Hematopoietic multipotent progenitor cell (in vitro differentiated cells): Measurements from ENCODE around the gene MGAT4A. TPM values are rescaled to one million over a fixed set of nuclear protein-coding genes. Genes with fewer than 3 reads are reported as not detected.
"Not testable (repeated sequence)": the region's sequence is repeated elsewhere in the genome, so short reads cannot be mapped to it uniquely, and the experiment has no call there.

Experiments used
- DNase-seq, 3 donors: peaks; one replicate each; pipeline ENCODE4 v3.0.0-alpha.2; 2011 to 2015; ENCODE audit warnings: low read depth in 2 of 3, low spot score in 2 of 3
- total RNA-seq: library from RNA; depleted of rRNA; stranded (reverse); fragments of >200 nt; gene quantifications from one replicate; pipeline ENCODE4 v1.2.3, GENCODE V29; 2012

MGAT4A gene
- total RNA-seq, 1 donor: 6.7 TPM

- no peak for DNase-seq
These were observed 116.8 kb downstream of the MGAT4A start for GRCh38 chr2:98614024-98614739.

GRCh38 chr2:98608962-98609604 is 121.8 kb downstream of the MGAT4A start:
- peak in 2 of 3 donors; percentile 22 to 23 for DNase-seq

GRCh38 chr2:98608116-98608961 is 122.6 kb downstream of the MGAT4A start, which contains the start of the genes COA5 and UNC50:
COA5 (minus strand) TSS chr2:98608512; CDS start chr2:98608405, 107 bp downstream.
UNC50 (plus strand) TSS chr2:98608589; CDS start chr2:98609760, 1,171 bp downstream.
- DNase-seq: peak; percentile 88 to 96 (median 96)

- DNase-seq: peak in 1 of 3 donors; percentile 2
These were observed 123.2 kb downstream of the MGAT4A start for GRCh38 chr2:98607741-98608115.

DNA sequence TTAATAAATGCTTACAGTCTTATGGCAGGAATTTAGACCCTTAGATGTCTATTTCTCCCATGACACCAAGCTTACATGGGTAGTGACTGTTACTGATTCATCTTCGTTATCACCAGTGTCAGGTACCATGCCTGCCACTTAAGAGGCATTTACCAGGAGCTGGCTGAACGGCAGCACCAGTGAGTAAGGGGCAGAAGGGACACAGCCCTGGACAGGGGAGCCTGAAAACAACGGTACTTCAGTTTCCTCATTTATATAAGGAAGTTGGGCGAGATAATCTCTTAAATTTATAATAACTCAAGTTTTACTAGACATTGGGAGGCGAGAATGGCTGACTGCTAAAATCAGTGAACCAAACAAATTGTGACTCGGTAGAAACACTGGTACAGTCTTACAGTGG is 123.8 kb downstream of the MGAT4A start:
- peak in 1 of 3 donors; percentile 6 for DNase-seq

GRCh38 chr2:98606431-98606830 is 124.5 kb downstream of the MGAT4A start:
- no peak for DNase-seq

GRCh38 chr2:98605076-98605475 is 125.9 kb downstream of the MGAT4A start:
- no peak for DNase-seq

DNA sequence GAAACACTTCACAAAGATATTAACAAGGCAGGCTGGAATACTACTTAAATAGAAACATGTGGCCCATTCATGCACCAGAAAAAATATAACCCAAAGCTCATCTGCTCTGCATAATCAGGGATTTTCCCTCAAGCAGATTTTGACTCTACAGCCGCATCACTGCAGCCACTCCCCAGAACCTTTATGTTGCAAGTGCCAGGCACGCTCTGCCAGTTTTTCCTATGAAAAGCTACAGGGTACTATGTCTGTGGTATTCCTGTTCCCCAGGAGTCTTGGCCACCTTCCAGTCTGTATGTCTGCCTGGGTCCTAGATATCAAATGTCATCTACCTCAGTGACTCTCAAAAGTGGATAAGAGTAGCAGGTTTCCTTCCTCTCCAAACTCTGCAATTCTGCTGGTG is 126.4 kb downstream of the MGAT4A start:
- DNase-seq: no peak

DNA sequence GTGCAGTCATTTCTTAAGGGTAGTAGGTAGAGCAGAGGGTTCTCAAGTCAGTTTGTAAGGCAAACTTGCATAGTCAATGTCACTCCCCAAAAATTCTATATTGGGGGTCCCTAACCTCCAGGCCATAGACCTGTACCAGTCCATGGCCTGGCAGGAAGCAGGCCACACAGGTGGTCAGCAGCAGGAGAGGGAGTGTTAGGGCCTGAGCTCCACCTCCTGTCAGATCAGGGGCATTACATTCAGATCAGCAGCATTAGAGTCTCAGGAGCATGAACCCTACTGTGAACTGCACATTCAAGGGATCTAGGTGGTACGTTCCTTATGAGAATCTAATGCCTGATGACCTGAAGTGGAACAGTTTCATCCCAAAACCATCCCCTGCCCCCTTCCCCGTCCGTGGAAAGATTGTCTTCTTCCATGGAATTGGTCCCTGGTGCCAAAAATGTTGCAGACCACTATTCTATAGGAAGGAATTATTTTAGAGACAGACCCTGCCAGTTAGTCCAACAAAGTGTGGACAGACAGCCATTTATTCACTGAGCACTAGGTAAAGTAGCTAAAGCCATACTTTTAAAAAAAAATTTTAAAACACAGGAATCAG is 129.3 kb downstream of the MGAT4A start:
- DNase-seq: peak in 2 of 3 donors; percentile 18 to 30

DNA sequence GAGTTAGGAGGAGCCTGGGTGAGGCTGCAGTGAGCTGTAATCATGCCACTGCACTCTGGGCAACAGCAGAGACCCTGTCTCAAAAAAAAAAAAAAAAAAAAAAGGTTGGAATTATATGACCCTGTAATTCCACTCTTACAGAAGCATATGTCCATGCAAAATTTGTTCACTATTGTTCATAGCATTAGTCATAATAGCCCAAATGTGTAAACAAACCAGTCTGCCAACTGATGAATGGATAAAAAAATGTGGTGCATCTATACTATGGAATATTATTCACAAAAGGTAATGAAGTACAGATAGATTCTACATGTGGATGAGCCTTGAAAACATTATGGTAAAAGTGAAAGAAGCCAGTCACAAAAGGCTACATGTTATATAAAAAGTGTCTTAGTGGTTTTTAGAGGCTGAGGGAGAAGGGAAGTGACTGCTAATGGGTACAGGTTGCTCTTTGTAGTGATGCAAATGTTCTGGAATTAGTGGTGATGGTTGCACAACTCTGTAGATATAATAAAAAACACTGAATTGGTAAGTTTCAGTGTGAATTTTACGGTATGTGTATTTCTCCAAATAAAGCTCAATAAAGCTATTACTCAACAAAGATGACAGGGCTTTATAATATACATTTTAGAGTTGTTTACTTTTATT is 132.0 kb downstream of the MGAT4A start:
- DNase-seq: no peak

- not testable (repeated sequence) for DNase-seq
These were observed 136.3 kb downstream of the MGAT4A start for GRCh38 chr2:98594665-98595064.

DNA sequence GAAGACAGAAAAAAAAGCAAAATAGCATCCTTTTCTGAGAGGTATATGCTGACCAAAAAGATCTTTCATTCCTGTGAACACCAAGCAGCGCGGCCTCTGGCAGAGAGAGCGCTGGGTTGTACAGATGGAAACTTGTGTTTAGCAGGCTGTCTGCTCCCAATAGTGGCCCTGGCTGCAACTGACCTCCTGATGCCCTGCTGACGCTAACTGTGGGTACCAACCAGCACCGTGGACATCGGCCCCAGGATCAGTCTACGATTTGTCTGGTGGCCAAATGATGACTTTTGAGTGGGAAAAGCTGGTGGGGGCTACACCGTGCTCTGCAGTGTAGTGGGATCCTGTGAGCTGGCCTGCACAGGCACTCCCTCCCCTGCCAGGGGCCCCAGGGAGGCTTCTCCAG is 138.4 kb downstream of the MGAT4A start:
- DNase-seq: no peak

DNA sequence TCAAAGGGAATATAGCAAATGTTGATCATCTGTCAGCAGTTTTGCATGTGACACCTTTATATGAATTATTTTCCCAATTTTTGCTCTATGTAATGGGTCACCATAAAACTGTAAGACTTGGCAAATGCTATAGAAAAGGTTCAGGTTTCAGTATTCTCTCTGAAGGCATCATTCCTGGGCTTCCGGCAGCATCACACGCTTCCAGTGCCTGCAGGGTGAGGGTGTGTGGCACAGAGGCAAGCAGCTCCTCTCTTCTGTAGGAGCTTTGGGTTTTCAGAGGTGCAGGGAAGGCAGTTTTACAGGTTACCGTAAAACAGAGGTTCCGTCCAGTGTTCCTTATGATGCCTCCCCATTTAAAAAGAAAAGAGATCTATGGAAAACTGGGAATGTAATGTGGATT is 141.4 kb downstream of the MGAT4A start:
- DNase-seq: no peak

GRCh38 chr2:98588880-98589431 is 142.0 kb downstream of the MGAT4A start:
- no peak for DNase-seq

- no peak for DNase-seq
These were observed 144.3 kb downstream of the MGAT4A start for GRCh38 chr2:98586551-98587140.

DNA sequence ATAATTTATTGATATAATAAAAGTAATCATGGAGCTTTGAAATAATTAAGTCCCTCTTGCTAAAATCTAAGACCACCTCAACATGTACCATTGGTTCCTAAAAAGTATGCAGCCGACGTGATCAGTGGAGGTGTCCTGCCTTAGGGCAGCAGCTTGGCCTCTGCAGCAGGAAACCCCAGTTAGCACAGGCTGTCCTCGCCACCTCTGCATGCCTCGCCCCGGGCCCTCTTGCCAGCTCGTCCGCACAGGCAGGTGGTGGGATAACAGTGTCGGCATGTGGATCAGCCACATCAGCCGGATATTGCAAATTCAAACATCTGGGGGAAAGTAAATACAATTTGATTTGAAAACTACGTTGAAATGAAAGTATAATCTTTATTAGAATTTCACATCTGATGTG is 145.5 kb downstream of the MGAT4A start:
- no peak for DNase-seq

GRCh38 chr2:98583816-98584618 is 146.9 kb downstream of the MGAT4A start:
- DNase-seq: no peak

GRCh38 chr2:98583276-98583675 is 147.7 kb downstream of the MGAT4A start:
- no peak for DNase-seq

- DNase-seq: no peak
These were observed 148.4 kb downstream of the MGAT4A start for GRCh38 chr2:98582523-98582922.
